ENCODE data around the gene SPOCK1. TPM values are rescaled to one million over a fixed set of nuclear protein-coding genes. Genes with fewer than 3 reads are reported as not detected.
A peak's percentile ranks its signal among the peaks of the same experiment; 100 is the strongest.

SPOCK1 gene
- total RNA-seq, 1 donor, result 54.8 TPM

GRCh38 chr5:137146402-137146890, 352.7 kb downstream of the SPOCK1 start:
- no peak overlapping the region for H3K4me3 ChIP-seq (ENCODE audit: low read depth, low read length)
- TF ChIP-seq, protein P1, sequence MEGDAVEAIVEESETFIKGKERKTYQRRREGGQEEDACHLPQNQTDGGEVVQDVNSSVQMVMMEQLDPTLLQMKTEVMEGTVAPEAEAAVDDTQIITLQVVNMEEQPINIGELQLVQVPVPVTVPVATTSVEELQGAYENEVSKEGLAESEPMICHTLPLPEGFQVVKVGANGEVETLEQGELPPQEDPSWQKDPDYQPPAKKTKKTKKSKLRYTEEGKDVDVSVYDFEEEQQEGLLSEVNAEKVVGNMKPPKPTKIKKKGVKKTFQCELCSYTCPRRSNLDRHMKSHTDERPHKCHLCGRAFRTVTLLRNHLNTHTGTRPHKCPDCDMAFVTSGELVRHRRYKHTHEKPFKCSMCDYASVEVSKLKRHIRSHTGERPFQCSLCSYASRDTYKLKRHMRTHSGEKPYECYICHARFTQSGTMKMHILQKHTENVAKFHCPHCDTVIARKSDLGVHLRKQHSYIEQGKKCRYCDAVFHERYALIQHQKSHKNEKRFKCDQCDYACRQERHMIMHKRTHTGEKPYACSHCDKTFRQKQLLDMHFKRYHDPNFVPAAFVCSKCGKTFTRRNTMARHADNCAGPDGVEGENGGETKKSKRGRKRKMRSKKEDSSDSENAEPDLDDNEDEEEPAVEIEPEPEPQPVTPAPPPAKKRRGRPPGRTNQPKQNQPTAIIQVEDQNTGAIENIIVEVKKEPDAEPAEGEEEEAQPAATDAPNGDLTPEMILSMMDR (IDR thresholded peaks at IDR 0.05; ENCODE audit: insufficient read depth, low read depth, low read length), result no peak
- DNase-seq (ENCODE audit: low read depth), result peak; percentile 93

GRCh38 chr5:137145721-137146120, 353.4 kb downstream of the SPOCK1 start:
- TF ChIP-seq, protein P1 (IDR thresholded peaks at IDR 0.05; ENCODE audit: insufficient read depth, low read depth, low read length), result no peak

DNA sequence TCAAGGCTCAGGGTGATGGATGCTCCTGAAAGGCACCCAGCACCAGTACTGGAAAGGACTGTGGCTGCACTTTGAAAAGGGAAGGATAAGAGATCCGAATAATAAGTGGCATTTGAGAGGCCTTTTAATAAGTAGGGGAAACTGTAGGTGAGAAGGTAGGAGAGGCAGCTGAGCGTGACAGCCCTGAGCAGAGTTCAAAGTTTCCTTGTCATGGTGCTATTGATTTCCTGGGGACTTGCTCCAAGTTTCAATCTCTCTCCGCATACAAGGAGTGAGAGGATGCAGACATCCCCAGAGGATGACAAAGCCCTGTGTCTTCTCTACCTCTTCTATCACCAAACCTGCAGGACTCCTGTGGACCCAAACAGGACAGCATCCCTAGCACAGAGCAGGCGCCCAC, 354.5 kb downstream of the SPOCK1 start:
- TF ChIP-seq, protein P1 (IDR thresholded peaks at IDR 0.05; ENCODE audit: insufficient read depth, low read depth, low read length), result no peak

More at GRCh38 chr5:137145721-137146120, 353.4 kb downstream of the SPOCK1 start:
- no peak for DNase-seq (ENCODE audit: low read depth)
- no peak overlapping the region for H3K4me3 ChIP-seq (ENCODE audit: low read depth, low read length)

DNA sequence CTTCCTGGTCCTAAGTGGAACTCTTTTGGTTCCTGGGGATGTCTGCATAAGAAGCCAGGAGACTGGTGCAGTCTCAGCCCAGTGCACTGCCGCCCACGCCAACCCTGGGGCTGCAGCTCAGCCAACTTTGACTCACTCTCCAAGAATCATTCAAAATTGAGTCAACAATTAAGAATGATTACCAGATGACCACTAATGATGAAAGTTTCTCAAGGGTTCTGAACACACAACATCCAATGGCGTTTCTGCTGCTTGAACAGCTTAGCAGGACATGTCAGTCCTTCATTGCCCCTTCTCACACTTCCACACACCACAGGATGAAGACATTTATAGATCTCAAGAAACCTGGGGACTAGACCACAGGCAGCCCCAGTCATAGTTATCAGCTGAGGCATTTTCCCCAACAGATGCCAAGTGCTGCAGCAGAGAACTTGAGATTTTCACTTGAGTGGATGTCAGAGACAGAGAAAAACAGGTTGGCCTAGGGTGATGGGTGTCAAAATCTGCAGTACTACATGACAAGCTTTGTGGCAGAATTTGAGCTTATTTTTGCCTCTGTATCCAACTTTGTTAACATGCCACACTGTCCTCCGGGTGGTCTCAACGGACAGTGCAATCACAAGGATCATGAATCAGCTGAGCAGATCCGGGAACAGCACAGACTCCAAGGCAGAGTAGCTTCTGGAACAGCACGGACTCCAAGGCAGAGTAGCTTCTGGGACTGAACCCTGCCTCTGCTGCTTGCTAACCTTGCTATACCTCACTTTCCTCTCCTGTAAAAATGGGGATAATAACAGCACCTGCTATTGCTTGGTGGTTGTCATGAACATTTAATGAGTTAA, 356.1 kb downstream of the SPOCK1 start:
- no peak overlapping the region for H3K4me3 ChIP-seq (ENCODE audit: low read depth, low read length)
- peak; percentile 81 for DNase-seq (ENCODE audit: low read depth)
- TF ChIP-seq, protein P1 (IDR thresholded peaks at IDR 0.05; ENCODE audit: insufficient read depth, low read depth, low read length), result no peak

More for the DNA sequence above, 354.5 kb downstream of the SPOCK1 start:
- no peak for DNase-seq (ENCODE audit: low read depth)
- no peak overlapping the region for H3K4me3 ChIP-seq (ENCODE audit: low read depth, low read length)

DNA sequence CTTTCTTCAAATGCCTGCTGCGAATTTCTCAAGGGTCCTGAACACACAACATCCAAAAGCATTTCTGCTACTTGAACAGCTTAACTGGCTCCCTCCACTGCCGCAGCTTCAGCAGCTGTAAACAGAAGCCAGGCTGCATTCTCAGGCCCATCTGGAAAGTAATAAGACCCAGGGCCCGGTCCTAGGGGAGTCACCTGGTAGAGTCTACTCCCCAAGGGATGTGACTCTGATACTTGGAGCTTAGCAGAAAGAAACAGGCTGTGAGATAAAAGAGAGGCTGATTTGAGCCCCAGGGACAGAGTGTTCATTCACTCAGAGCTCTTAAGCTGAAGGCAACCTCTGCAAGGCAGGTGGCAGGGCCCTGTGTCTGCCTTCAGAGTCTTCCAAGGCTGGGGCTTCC, 356.8 kb downstream of the SPOCK1 start:
- H3K4me3 ChIP-seq (ENCODE audit: low read depth, low read length), result no peak overlapping the region
- DNase-seq (ENCODE audit: low read depth), result peak; percentile 37
- TF ChIP-seq, protein P1 (IDR thresholded peaks at IDR 0.05; ENCODE audit: insufficient read depth, low read depth, low read length), result no peak

DNA sequence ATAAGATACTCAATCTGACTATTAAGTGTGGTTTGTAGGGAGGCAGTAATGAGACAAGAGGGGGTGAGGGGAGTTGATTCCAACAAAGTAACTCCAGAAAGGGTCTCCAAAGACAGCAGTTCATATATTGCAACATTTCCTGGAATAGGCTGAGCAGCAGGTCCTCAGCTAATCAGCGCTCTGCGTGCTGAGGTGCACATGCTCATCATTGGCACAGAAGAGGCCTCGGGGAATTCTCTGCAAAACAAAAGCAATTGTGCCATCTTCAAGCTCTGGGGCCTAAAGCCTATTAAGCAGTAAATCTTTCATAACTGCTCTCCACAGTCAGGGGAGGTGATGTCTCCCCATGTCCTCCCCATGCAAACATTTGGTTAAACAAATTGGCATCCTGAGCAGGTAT, 357.3 kb downstream of the SPOCK1 start:
- no peak for DNase-seq (ENCODE audit: low read depth)
- TF ChIP-seq, protein P1 (IDR thresholded peaks at IDR 0.05; ENCODE audit: insufficient read depth, low read depth, low read length), result no peak
- no peak overlapping the region for H3K4me3 ChIP-seq (ENCODE audit: low read depth, low read length)

Data from fibroblast of villous mesenchyme (primary cell).